Natural killer cell (primary cell): ENCODE data around the gene NAALADL1. TPM values are rescaled to one million over a fixed set of nuclear protein-coding genes. Genes with fewer than 3 reads are reported as not detected.

ENCODE experiments used
- ATAC-seq, 3 donors: fragments of 150-1000 bp in 2 of 3; fragments of 200-7000 bp in 1 of 3; cut with Tn5 transposase; 1 replicate in 1 of 3; 2 replicates in 2 of 3; pipeline ENCODE4 v1.10.0; 2021; ENCODE audit warnings: mild to moderate bottlenecking in 2 of 3, moderate library complexity in 2 of 3
- DNase-seq, 2 donors: peaks; one replicate each; pipeline versions ENCODE4 v3.0.0 to v3.0.0-alpha.2; 2013 to 2021; ENCODE audit warnings: mixed read lengths in 1 of 2
- H3K27ac ChIP-seq: one replicate; pipeline ENCODE4 v1.5.1; 2013; ENCODE audit warnings: mild to moderate bottlenecking, low read length
- H3K27me3 ChIP-seq: one replicate; pipeline ENCODE4 v1.6.1; 2013; ENCODE audit warnings: low read length; ENCODE audit not compliant: control insufficient read depth, insufficient read depth
- H3K36me3 ChIP-seq: one replicate; pipeline ENCODE4 v1.6.1; 2013; ENCODE audit warnings: low read length; ENCODE audit not compliant: control insufficient read depth, insufficient read depth
- H3K4me1 ChIP-seq: one replicate; pipeline ENCODE4 v1.6.1; 2013; ENCODE audit warnings: low read length; ENCODE audit not compliant: control insufficient read depth, insufficient read depth
- H3K4me3 ChIP-seq: one replicate; pipeline ENCODE4 v1.5.1; 2013; ENCODE audit warnings: low read length
- H3K9me3 ChIP-seq: one replicate; pipeline ENCODE4 v1.6.1; 2013; ENCODE audit warnings: low read length; ENCODE audit not compliant: control insufficient read depth, insufficient read depth
- H3K27ac Mint-ChIP-seq, 2 donors: one replicate each; pipeline ENCODE4 v1.8.0; 2022; ENCODE audit warnings: mild to moderate bottlenecking in 2 of 2, mixed read lengths in 2 of 2, moderate library complexity in 1 of 2
- H3K27me3 Mint-ChIP-seq, 2 donors: one replicate each; pipeline ENCODE4 v1.8.0; 2022; ENCODE audit warnings: low read depth in 2 of 2, mixed read lengths in 2 of 2
- H3K36me3 Mint-ChIP-seq: one replicate; pipeline ENCODE4 v1.8.0; 2022; ENCODE audit warnings: mixed read lengths
- H3K4me1 Mint-ChIP-seq, 2 donors: one replicate each; pipeline ENCODE4 v1.8.0; 2022; ENCODE audit warnings: mixed read lengths in 2 of 2
- H3K4me3 Mint-ChIP-seq: one replicate; pipeline ENCODE4 v1.8.0; 2022; ENCODE audit warnings: mild to moderate bottlenecking, moderate library complexity, mixed read lengths
- H3K9me3 Mint-ChIP-seq, 2 donors: one replicate each; pipeline ENCODE4 v1.8.0; 2022; ENCODE audit warnings: mixed read lengths in 2 of 2
- CTCF ChIP-seq: fragments of 200-600 bp; IDR thresholded peaks from one replicate; pipeline ENCODE4 v1.8.0; 2022; ENCODE audit warnings: antibody characterized with exemption
- WGBS: methylation state at CpG from one replicate; pipeline ENCODE4 v1.1.7; 2013; ENCODE audit warnings: missing lambda C conversion rate; ENCODE audit not compliant: insufficient coverage; 5-methylcytosine and 5-hydroxymethylcytosine counted together
- intact Hi-C: fragments of 100-400 bp; cut with micrococcal nuclease; formaldehyde crosslinking; loops from one replicate; pipeline ENCODE4 v1.14.2; 2022
- total RNA-seq, 4 donors: library from RNA; stranded (reverse); fragments of 120-200 nt in 1 of 4; gene quantifications; one replicate each; pipeline versions ENCODE4 v1.2.3 to v1.2.4, GENCODE V29; 2013 to 2022

Gene NAALADL1
- total RNA-seq, 3 donors from 2014 or later (not counting 1 experiment from before 2014, with no cell fraction given), result 41.6 to 54.1 (median 46.0) TPM

- H3K4me3 ChIP-seq, result no peak overlapping the region
- Mint-ChIP-seq H3K4me1 (no peaks in the 10 kb centered on the region), H3K9me3 (no peaks in the 10 kb centered on the region), H3K36me3 (no peaks in the 10 kb centered on the region), H3K27ac (no peak overlapping the region), H3K4me3 (no peak overlapping the region), H3K27me3 (peaks cover 3 to 7% of the 10 kb centered on the region in 2 donors)
- TF ChIP-seq CTCF, result no peak
- no peaks in the 10 kb centered on the region for H3K27me3 ChIP-seq
- H3K36me3 ChIP-seq, result no peaks in the 10 kb centered on the region
- ATAC-seq (no peak), DNase-seq (peak in 1 of 2 donors; percentile 26)
- H3K9me3 ChIP-seq, result no peaks in the 10 kb centered on the region
- no peak overlapping the region for H3K27ac ChIP-seq
- intact Hi-C loops, result no loop called here
- H3K4me1 ChIP-seq, result no peaks in the 10 kb centered on the region
- WGBS, result 87% methylated on average over 9 of the region's 9 CpGs
These were observed 2.6 kb upstream of the NAALADL1 start for GRCh38 chr11:65060913-65061408.

- H3K4me1 ChIP-seq, result no peaks in the 10 kb centered on the region
- Mint-ChIP-seq H3K4me3 (no peak overlapping the region), H3K4me1 (no peaks in the 10 kb centered on the region), H3K9me3 (no peaks in the 10 kb centered on the region), H3K27me3 (peaks cover 3 to 7% of the 10 kb centered on the region in 2 donors), H3K36me3 (no peaks in the 10 kb centered on the region), H3K27ac (no peak overlapping the region)
- DNase-seq, result no peak
- TF ChIP-seq CTCF, result no peak
- no peak overlapping the region for H3K4me3 ChIP-seq
- no peaks in the 10 kb centered on the region for H3K27me3 ChIP-seq
- no peak for ATAC-seq
- no peaks in the 10 kb centered on the region for H3K36me3 ChIP-seq
- WGBS, result 55% methylated on average over 9 of the region's 10 CpGs
- no peaks in the 10 kb centered on the region for H3K9me3 ChIP-seq
- no peak overlapping the region for H3K27ac ChIP-seq
- intact Hi-C loops, result no loop called here
These were observed 1.8 kb upstream of the NAALADL1 start for GRCh38 chr11:65059959-65060824.

DNA sequence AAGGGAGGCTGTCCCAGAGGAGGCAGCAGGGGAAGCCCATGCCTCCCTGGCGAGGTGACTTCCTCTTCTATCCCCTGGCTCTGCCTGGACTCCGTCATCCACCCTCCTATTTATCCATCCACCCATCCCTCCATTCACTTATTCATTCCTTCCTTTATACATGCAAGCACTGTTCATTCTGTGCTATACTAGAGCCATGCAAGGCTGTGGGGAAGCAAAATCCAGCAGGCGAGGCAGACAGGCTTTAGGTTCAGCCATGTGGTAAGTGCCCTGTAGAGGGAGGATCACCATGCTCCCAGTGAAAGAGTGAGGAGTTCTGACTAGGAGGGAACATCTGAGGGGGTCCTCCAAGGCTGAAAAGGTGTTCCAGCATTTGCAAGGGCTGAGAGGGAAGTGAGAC is 1.2 kb upstream of the NAALADL1 start:
- Mint-ChIP-seq H3K27ac (no peak overlapping the region), H3K27me3 (peaks cover 3 to 7% of the 10 kb centered on the region in 2 donors), H3K4me3 (no peak overlapping the region), H3K9me3 (no peaks in the 10 kb centered on the region), H3K36me3 (no peaks in the 10 kb centered on the region), H3K4me1 (no peaks in the 10 kb centered on the region)
- no peak for ATAC-seq
- TF ChIP-seq CTCF, result no peak
- no peaks in the 10 kb centered on the region for H3K27me3 ChIP-seq
- intact Hi-C loops, result no loop called here
- H3K9me3 ChIP-seq, result no peaks in the 10 kb centered on the region
- no peaks in the 10 kb centered on the region for H3K36me3 ChIP-seq
- 90% methylated on average over 3 of the region's 3 CpGs for WGBS
- H3K27ac ChIP-seq, result no peak overlapping the region
- DNase-seq, result no peak
- H3K4me3 ChIP-seq, result no peak overlapping the region
- H3K4me1 ChIP-seq, result no peaks in the 10 kb centered on the region
